A549 (cell line): ENCODE measurements around the gene ZFHX3.

Experiments
- BHLHE40 ChIP-seq: IDR thresholded peaks from 2 replicates; pipeline ENCODE4 v1.6.1; 2012; ENCODE audit warnings: low read depth, low read length, inconsistent platforms
- CEBPB ChIP-seq, 2 experiments: fragments of >200 bp in 1 of 2; sonication (Bioruptor Twin) in 1 of 2; formaldehyde crosslinking in 1 of 2; IDR thresholded peaks; 2 replicates each; pipeline ENCODE4 v1.6.1; 2012 to 2016
- CTCF ChIP-seq: fragments of >200 bp; sonication (Bioruptor Twin); formaldehyde crosslinking; IDR thresholded peaks from 3 replicates; pipeline ENCODE4 v1.5.1; 2016
- EP300 ChIP-seq, 2 experiments: fragments of >200 bp; sonication (Bioruptor Twin); formaldehyde crosslinking; IDR thresholded peaks; 2 replicates in 1 of 2; 3 replicates in 1 of 2; pipeline ENCODE4 v1.6.1; 2016 to 2017
- HMGXB4 ChIP-seq: fragments of 250-450 bp; sonication (Bioruptor Pico); IDR thresholded peaks from 2 replicates; pipeline ENCODE4 v1.5.0; 2021; ENCODE audit warnings: mild to moderate bottlenecking, moderate library complexity, borderline replicate concordance
- POLR2A ChIP-seq: IDR thresholded peaks from 2 replicates; pipeline ENCODE4 v1.6.1; 2012; ENCODE audit warnings: mild to moderate bottlenecking, low read length
- POLR2AphosphoS2 ChIP-seq: conservative IDR thresholded peaks from 2 replicates; pipeline ENCODE4 v1.6.1; 2012; ENCODE audit warnings: low read length, improper control_type of control experiment, inconsistent platforms
- RAD21 ChIP-seq, 2 experiments: fragments of >200 bp in 1 of 2; sonication (Bioruptor Twin) in 1 of 2; formaldehyde crosslinking in 1 of 2; IDR thresholded peaks in 1 of 2; conservative IDR thresholded peaks in 1 of 2; 2 replicates in 1 of 2; 3 replicates in 1 of 2; pipeline ENCODE4 v1.6.1; 2012 to 2018; ENCODE audit warnings: inconsistent platforms in 1 of 2
- REST ChIP-seq: fragments of 200-600 bp; sonication (generic); IDR thresholded peaks from 2 replicates; pipeline ENCODE4 v1.6.1; 2016; ENCODE audit warnings: antibody characterized with exemption, mild to moderate bottlenecking, moderate library complexity
- USF2 ChIP-seq: fragments of 450-650 bp; IDR thresholded peaks from 2 replicates; pipeline ENCODE4 v1.6.1; 2014; ENCODE audit warnings: antibody characterized with exemption

GRCh38 chr16:72902206-72902605 is 145.7 kb downstream of the ZFHX3 start:
- no peak for TF ChIP-seq CTCF
- TF ChIP-seq RAD21 (conservative IDR thresholded peaks at IDR 0.05 in 1 of 2, IDR thresholded peaks at IDR 0.05 in 1 of 2): no peak
- TF ChIP-seq POLR2A: no peak
- TF ChIP-seq REST: no peak
- TF ChIP-seq HMGXB4 (CRISPR knock-in tag): no peak
- no peak for TF ChIP-seq BHLHE40
- no peak for TF ChIP-seq POLR2AphosphoS2
- no peak for TF ChIP-seq EP300 (IDR thresholded peaks at IDR 0.05)
- TF ChIP-seq USF2: no peak
- TF ChIP-seq CEBPB (IDR thresholded peaks at IDR 0.05): no peak
